Measurements from ENCODE around the gene HPS1. TPM values are rescaled to one million over a fixed set of nuclear protein-coding genes. Genes with fewer than 3 reads are reported as not detected.
A peak's percentile ranks its signal among the peaks of the same experiment; 100 is the strongest.

HPS1 gene
- total RNA-seq, 1 experiment from 2014 or later, result 146 TPM

DNA sequence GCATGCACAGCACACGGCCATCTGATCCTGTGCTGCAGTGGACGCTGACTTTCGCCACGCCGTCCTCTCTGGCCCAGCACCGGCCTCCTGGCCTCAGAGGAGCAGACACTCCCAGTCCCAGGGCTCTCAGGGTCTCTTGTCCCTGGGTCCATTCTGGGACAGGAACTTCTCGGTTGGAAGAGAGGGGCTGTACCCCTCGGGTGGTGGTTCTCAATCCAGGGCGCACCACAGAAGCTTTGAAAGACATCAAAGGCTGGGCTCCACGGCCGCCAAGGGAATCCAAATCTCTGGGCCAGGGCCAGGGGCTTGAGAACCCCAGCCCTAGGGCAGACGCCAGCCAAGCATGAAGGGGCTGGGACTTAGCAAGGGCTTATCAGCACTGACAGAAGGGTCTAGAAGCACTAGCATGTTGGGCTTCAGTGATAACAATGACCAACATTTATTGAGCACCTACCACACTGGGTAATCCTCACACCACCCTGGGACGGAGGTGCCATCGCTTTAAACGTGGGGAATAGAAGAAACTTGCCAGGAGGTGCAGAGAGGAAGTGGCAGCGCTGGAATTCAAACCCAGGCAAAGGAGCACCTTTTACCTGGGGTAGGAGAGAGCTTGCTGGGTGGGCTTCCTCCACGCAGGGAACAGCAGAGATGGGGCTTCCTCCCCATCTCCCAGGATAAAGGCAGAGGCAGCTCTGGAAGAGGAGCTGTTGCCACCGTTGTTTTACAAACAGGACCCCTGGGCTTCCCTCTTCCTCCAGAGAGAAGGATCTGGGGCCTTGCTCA lies 29.9 kb downstream of the HPS1 start:
- no peak for DNase-seq (ENCODE audit: low read depth, low spot score)
- ATAC-seq, result no peak
- no peak overlapping the region for H3K27ac ChIP-seq (ENCODE audit: low read length)
- no peaks in the 10 kb centered on the region for H3K27me3 ChIP-seq (ENCODE audit: control insufficient read depth, insufficient read depth, low read length)
- BruUV-seq (replicated peaks), result no TSS peak
- H3K9me3 ChIP-seq (ENCODE audit: control insufficient read depth, insufficient read depth, low read depth, low read length), result no peaks in the 10 kb centered on the region
- in situ Hi-C loops (cut with HindIII; ENCODE audit: low pct_unique_long_range_greater_than_20kb, low sequenced_read_pairs), result no loop called here
- no peak for TF ChIP-seq SIN3A (IDR thresholded peaks at IDR 0.05; ENCODE audit: borderline replicate concordance, insufficient read depth, low read depth, low read length)
- TF ChIP-seq, protein P1, sequence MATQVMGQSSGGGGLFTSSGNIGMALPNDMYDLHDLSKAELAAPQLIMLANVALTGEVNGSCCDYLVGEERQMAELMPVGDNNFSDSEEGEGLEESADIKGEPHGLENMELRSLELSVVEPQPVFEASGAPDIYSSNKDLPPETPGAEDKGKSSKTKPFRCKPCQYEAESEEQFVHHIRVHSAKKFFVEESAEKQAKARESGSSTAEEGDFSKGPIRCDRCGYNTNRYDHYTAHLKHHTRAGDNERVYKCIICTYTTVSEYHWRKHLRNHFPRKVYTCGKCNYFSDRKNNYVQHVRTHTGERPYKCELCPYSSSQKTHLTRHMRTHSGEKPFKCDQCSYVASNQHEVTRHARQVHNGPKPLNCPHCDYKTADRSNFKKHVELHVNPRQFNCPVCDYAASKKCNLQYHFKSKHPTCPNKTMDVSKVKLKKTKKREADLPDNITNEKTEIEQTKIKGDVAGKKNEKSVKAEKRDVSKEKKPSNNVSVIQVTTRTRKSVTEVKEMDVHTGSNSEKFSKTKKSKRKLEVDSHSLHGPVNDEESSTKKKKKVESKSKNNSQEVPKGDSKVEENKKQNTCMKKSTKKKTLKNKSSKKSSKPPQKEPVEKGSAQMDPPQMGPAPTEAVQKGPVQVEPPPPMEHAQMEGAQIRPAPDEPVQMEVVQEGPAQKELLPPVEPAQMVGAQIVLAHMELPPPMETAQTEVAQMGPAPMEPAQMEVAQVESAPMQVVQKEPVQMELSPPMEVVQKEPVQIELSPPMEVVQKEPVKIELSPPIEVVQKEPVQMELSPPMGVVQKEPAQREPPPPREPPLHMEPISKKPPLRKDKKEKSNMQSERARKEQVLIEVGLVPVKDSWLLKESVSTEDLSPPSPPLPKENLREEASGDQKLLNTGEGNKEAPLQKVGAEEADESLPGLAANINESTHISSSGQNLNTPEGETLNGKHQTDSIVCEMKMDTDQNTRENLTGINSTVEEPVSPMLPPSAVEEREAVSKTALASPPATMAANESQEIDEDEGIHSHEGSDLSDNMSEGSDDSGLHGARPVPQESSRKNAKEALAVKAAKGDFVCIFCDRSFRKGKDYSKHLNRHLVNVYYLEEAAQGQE (IDR thresholded peaks at IDR 0.05; ENCODE audit: insufficient read depth in 1 of 2, low read depth in 2 of 2, low read length in 1 of 2), result no peak
- TF ChIP-seq POLR2AphosphoS5 (IDR thresholded peaks at IDR 0.05; ENCODE audit: low read depth, low read length), result no peak
- TF ChIP-seq, protein P2, sequence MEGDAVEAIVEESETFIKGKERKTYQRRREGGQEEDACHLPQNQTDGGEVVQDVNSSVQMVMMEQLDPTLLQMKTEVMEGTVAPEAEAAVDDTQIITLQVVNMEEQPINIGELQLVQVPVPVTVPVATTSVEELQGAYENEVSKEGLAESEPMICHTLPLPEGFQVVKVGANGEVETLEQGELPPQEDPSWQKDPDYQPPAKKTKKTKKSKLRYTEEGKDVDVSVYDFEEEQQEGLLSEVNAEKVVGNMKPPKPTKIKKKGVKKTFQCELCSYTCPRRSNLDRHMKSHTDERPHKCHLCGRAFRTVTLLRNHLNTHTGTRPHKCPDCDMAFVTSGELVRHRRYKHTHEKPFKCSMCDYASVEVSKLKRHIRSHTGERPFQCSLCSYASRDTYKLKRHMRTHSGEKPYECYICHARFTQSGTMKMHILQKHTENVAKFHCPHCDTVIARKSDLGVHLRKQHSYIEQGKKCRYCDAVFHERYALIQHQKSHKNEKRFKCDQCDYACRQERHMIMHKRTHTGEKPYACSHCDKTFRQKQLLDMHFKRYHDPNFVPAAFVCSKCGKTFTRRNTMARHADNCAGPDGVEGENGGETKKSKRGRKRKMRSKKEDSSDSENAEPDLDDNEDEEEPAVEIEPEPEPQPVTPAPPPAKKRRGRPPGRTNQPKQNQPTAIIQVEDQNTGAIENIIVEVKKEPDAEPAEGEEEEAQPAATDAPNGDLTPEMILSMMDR (IDR thresholded peaks at IDR 0.05), result no peak
- 0 out of 2 replicates have a peak, but pooled peaks have one; percentile 32 for TF ChIP-seq TCF7L2 (IDR thresholded peaks at IDR 0.05; ENCODE audit: low read depth, low read length)
- H3K4me3 ChIP-seq (ENCODE audit: low read depth in 2 of 2, low read length in 2 of 2), result no peak overlapping the region
- ChIA-PET POLR2A (no interaction called here), CTCF (no interaction called here)
- H3K36me3 ChIP-seq (ENCODE audit: control insufficient read depth, insufficient read depth, low read length), result no peaks in the 10 kb centered on the region; the same call in none of the 2 replicates
- peaks cover 17% of the 10 kb centered on the region for H3K4me1 ChIP-seq (ENCODE audit: control insufficient read depth, insufficient read depth, low read length)
- intact Hi-C loops (cut with micrococcal nuclease; ENCODE audit: unreplicated experiment), result no loop called here

DNA sequence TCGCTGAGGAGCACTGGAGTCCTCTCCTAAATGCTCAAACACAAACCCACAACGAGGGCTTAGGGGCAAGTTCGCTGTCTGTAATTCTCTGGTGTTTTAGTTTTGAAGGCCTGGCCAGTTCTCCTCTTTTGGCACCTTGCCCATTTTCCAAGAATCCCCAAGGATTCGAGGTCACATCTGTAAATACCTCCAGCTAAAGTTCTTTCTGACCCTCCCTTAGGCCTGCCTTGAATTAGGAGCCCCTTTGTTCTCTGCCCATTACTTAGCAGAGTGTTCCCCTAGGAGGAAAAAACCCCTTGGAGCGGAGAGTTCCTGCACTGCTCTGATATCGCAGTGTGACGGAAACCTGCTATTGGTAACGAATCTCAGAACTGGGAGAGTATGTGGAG lies 31.0 kb downstream of the HPS1 start:
- in situ Hi-C loops (cut with HindIII; ENCODE audit: low pct_unique_long_range_greater_than_20kb, low sequenced_read_pairs), result no loop called here
- no TSS peak for BruUV-seq (replicated peaks)
- Histone ChIP-seq H3K4me1 (ENCODE audit: control insufficient read depth, insufficient read depth, low read length) (peaks cover 17% of the 10 kb centered on the region), H3K27me3 (ENCODE audit: control insufficient read depth, insufficient read depth, low read length) (no peaks in the 10 kb centered on the region), H3K27ac (ENCODE audit: low read length) (no peak overlapping the region), H3K36me3 (ENCODE audit: control insufficient read depth, insufficient read depth, low read length) (no peaks in the 10 kb centered on the region; the same call in none of the 2 replicates), H3K4me3 (ENCODE audit: low read depth in 2 of 2, low read length in 2 of 2) (no peak overlapping the region), H3K9me3 (ENCODE audit: control insufficient read depth, insufficient read depth, low read depth, low read length) (no peaks in the 10 kb centered on the region)
- CTCF ChIA-PET, result no interaction called here
- TF ChIP-seq, protein P1 (IDR thresholded peaks at IDR 0.05; ENCODE audit: insufficient read depth in 1 of 2, low read depth in 2 of 2, low read length in 1 of 2), result no peak
- TF ChIP-seq TCF7L2 (IDR thresholded peaks at IDR 0.05; ENCODE audit: low read depth, low read length), result no peak
- no peak for TF ChIP-seq SIN3A (IDR thresholded peaks at IDR 0.05; ENCODE audit: borderline replicate concordance, insufficient read depth, low read depth, low read length)
- TF ChIP-seq, protein P2 (IDR thresholded peaks at IDR 0.05), result no peak
- no peak for TF ChIP-seq POLR2AphosphoS5 (IDR thresholded peaks at IDR 0.05; ENCODE audit: low read depth, low read length)
- intact Hi-C loops (cut with micrococcal nuclease; ENCODE audit: unreplicated experiment), result no loop called here
- ATAC-seq (no peak), DNase-seq (ENCODE audit: low read depth, low spot score) (no peak)
- POLR2A ChIA-PET, result interaction anchor here (0.5 kb wide), 1 partner anchor 913 kb away, joined by 3 read pairs; no protein-coding TSS in a partner anchor

Data from Panc1 (cell line).